Gastrocnemius medialis (tissue), 4 donors: ENCODE results near the gene RNF41. TPM values are rescaled to one million over a fixed set of nuclear protein-coding genes. Genes with fewer than 3 reads are reported as not detected.

Source experiments
- ATAC-seq, 2 donors: fragments of 150-250 bp; one replicate each; pipeline ENCODE4 v1.9.1; 2016
- DNase-seq, 2 donors: peaks; one replicate each; pipeline ENCODE4 v3.0.0-alpha.2; 2019
- H3K27ac ChIP-seq, 4 donors: fragments of 200-600 bp; sonication (generic); 1 replicate in 1 of 4; 2 replicates in 3 of 4; pipeline ENCODE4 v1.5.1; 2016 to 2018; ENCODE audit warnings: mild to moderate bottlenecking in 2 of 4, moderate library complexity in 1 of 4
- H3K27me3 ChIP-seq, 3 donors: fragments of 200-600 bp; sonication (generic) in 2 of 3; 1 replicate in 1 of 3; 2 replicates in 2 of 3; pipeline versions ENCODE4 v1.5.1 to v1.6.0; 2016 to 2019; ENCODE audit warnings: mild to moderate bottlenecking in 1 of 3, moderate library complexity in 1 of 3
- H3K36me3 ChIP-seq, 2 donors: fragments of 200-600 bp; sonication (generic) in 1 of 2; one replicate each; pipeline ENCODE4 v1.5.1; 2017 to 2018
- H3K4me1 ChIP-seq, 2 donors: fragments of 200-600 bp; sonication (generic) in 1 of 2; one replicate each; pipeline ENCODE4 v1.5.1; 2016 to 2017; ENCODE audit warnings: mild to moderate bottlenecking in 2 of 2
- H3K4me3 ChIP-seq, 4 donors: fragments of 200-600 bp; sonication (generic) in 3 of 4; 1 replicate in 1 of 4; 2 replicates in 3 of 4; pipeline ENCODE4 v1.5.1; 2016 to 2019; ENCODE audit warnings: mild to moderate bottlenecking in 2 of 4
- H3K9me3 ChIP-seq, 3 donors: fragments of 200-600 bp; sonication (generic) in 2 of 3; 1 replicate in 1 of 3; 2 replicates in 2 of 3; pipeline ENCODE4 v1.5.1; 2016 to 2019
- POLR2A ChIP-seq, 2 donors: fragments of 450-650 bp; IDR thresholded peaks; one replicate each; pipeline ENCODE4 v1.6.1; 2017; ENCODE audit warnings: antibody characterized with exemption in 2 of 2, mild to moderate bottlenecking in 2 of 2, moderate library complexity in 2 of 2
- in situ Hi-C, 4 donors: fragments of 200-750 bp; cut with MboI; loops; one replicate each; pipeline versions ENCODE4 v1.15.0 to v1.8.0; 2017; ENCODE audit warnings: low sequenced_read_pairs in 4 of 4
- intact Hi-C: fragments of 100-400 bp; cut with DNase I; formaldehyde crosslinking; loops from one replicate; pipeline ENCODE4 v1.15.1; 2023; ENCODE audit warnings: low total_unique reads
- total RNA-seq, 4 donors: library from RNA; depleted of rRNA; stranded (reverse); fragments of >200 nt; gene quantifications; one replicate each; pipeline versions ENCODE4 v1.1.0 to v1.2.3, GENCODE V29; 2016
- TF ChIP-seq, protein P1 (sequence below), 5 experiments: fragments of 450-650 bp in 3 of 5; fragments of 200-600 bp in 2 of 5; sonication (generic) in 2 of 5; IDR thresholded peaks in 4 of 5; conservative IDR thresholded peaks in 1 of 5; 1 replicate in 4 of 5; 2 replicates in 1 of 5; pipeline ENCODE4 v1.5.1; 2016 to 2019; ENCODE audit warnings: antibody characterized with exemption in 5 of 5, mild to moderate bottlenecking in 3 of 5, moderate library complexity in 3 of 5

RNF41 gene
- total RNA-seq, 4 donors from 2014 or later, result 46.5 to 58.9 (median 54.8) TPM

DNA sequence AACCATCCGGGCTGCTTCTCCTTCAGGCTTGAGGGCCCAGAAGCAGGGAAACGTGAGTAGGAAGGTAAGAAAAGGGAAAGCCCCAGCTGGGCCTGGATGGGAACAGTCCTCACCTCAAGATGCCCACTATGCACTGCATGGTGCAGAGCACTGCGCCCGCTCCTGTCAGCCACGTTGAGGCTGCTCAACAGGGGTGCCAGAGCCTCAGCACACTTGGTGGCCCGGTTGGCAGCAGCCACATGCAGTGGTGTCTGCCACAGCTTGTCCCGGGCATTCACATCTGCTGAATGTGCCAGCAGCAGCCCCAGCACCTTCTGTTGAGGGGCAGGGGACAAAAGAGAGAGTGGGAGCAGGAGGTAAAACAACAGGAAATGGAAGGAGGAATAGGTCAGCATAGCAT lies 33.9 kb upstream of the RNF41 start:
- Histone ChIP-seq H3K27me3 (no peaks in the 10 kb centered on the region), H3K36me3 (peaks cover 0 to 57% of the 10 kb centered on the region in 2 donors), H3K27ac (peak overlapping the region; percentile 89 to 97 (median 91)), H3K4me3 (peak overlapping the region in 1 of 4 donors; percentile 77), H3K9me3 (no peaks in the 10 kb centered on the region), H3K4me1 (peaks cover 33 to 36% of the 10 kb centered on the region in 2 donors)
- TF ChIP-seq POLR2A (IDR thresholded peaks at IDR 0.05), result no peak
- TF ChIP-seq, protein P1, sequence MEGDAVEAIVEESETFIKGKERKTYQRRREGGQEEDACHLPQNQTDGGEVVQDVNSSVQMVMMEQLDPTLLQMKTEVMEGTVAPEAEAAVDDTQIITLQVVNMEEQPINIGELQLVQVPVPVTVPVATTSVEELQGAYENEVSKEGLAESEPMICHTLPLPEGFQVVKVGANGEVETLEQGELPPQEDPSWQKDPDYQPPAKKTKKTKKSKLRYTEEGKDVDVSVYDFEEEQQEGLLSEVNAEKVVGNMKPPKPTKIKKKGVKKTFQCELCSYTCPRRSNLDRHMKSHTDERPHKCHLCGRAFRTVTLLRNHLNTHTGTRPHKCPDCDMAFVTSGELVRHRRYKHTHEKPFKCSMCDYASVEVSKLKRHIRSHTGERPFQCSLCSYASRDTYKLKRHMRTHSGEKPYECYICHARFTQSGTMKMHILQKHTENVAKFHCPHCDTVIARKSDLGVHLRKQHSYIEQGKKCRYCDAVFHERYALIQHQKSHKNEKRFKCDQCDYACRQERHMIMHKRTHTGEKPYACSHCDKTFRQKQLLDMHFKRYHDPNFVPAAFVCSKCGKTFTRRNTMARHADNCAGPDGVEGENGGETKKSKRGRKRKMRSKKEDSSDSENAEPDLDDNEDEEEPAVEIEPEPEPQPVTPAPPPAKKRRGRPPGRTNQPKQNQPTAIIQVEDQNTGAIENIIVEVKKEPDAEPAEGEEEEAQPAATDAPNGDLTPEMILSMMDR (IDR thresholded peaks at IDR 0.05 in 4 of 5, conservative IDR thresholded peaks at IDR 0.05 in 1 of 5), result no peak
- in situ Hi-C loops, result no loop called here
- ATAC-seq (no peak), DNase-seq (peak in 1 of 2 donors; percentile 33)
- intact Hi-C loops, result loop anchor here (1.0 to 2.0 kb wide), 2 partner anchors 31 to 64 kb away; partner anchors contain the start of gene NABP2

DNA sequence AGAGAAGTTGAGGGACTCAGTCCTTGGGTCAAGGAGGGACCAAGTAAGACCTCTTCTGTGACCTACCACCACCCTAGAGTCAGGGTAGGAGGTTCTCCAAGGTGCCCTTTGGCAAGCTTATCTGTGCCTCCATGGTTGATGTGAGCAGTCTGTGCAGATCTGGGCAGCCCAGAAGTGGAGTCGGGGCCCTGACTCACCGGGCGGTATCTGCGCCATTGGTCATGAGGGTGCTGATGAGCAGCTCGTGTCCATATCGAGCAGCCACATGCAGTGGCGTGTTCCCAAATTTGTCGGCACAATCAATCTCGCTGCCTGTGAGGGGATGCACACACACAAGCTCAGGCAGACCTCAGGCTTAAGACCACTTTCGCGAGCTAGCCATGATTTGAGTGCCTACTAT lies 31.4 kb upstream of the RNF41 start:
- H3K36me3 ChIP-seq, result peaks cover 0 to 83% of the 10 kb centered on the region in 2 donors
- H3K9me3 ChIP-seq, result no peaks in the 10 kb centered on the region
- peaks cover 21 to 22% of the 10 kb centered on the region in 2 donors for H3K4me1 ChIP-seq
- intact Hi-C loops (no loop called here), in situ Hi-C loops (no loop called here)
- TF ChIP-seq, protein P1 (IDR thresholded peaks at IDR 0.05 in 4 of 5, conservative IDR thresholded peaks at IDR 0.05 in 1 of 5), result no peak
- no peak for TF ChIP-seq POLR2A (IDR thresholded peaks at IDR 0.05)
- no peak for ATAC-seq
- no peak overlapping the region for H3K4me3 ChIP-seq
- peak overlapping the region in 1 of 4 donors; percentile 22 for H3K27ac ChIP-seq
- no peak for DNase-seq
- H3K27me3 ChIP-seq, result no peaks in the 10 kb centered on the region

DNA sequence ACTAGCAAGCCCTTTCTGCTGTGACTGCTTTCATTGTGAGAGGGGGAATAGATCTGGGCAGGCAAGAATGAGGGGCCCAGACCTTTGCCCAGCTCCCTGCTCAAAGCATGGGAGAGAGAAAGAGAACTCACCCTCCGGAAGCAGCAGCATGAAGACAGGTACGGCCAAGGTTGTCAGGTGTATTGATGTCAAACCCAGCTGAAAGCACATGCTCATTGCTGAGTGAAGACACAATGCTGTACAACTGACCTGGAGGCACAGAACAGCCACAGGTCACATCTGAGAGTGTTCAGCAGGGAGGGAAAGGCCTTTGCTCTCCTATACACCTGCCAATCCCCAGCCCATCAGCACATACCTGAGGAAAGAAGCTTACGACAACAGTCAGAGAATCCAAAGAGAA lies 30.9 kb upstream of the RNF41 start:
- no peak overlapping the region for H3K27ac ChIP-seq
- no peaks in the 10 kb centered on the region for H3K9me3 ChIP-seq
- in situ Hi-C loops (no loop called here), intact Hi-C loops (no loop called here)
- H3K36me3 ChIP-seq, result peaks cover 0 to 88% of the 10 kb centered on the region in 2 donors
- H3K4me3 ChIP-seq, result no peak overlapping the region
- no peaks in the 10 kb centered on the region for H3K27me3 ChIP-seq
- H3K4me1 ChIP-seq, result peaks cover 21% of the 10 kb centered on the region in 2 donors
- ATAC-seq, result no peak
- no peak for TF ChIP-seq POLR2A (IDR thresholded peaks at IDR 0.05)
- TF ChIP-seq, protein P1 (IDR thresholded peaks at IDR 0.05 in 4 of 5, conservative IDR thresholded peaks at IDR 0.05 in 1 of 5), result no peak
- DNase-seq, result no peak

DNA sequence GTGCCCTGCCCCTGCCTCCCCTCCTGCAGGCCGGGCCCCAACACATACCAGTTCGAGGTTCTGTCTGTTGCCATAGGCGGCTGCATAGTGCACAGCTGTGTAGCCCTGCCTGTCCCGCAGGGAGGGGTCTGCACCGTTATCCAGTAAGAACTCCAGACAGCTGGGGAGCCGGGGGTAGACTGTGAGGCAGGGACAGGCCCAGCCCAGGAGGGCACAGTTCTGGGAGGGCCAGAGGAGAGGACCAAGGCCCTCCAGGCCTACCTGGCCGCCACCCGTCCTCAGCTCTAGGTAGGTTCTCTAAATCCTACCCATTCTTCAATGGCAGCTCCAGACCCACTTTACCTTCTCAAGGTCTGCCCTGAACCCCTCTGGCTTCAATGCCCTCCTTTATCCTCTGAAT lies 27.0 kb upstream of the RNF41 start:
- Histone ChIP-seq H3K27me3 (no peaks in the 10 kb centered on the region), H3K36me3 (peaks cover 0 to 100% of the 10 kb centered on the region in 2 donors), H3K27ac (no peak overlapping the region), H3K4me1 (no peaks in the 10 kb centered on the region), H3K9me3 (no peaks in the 10 kb centered on the region), H3K4me3 (no peak overlapping the region)
- in situ Hi-C loops, result no loop called here
- ATAC-seq (no peak), DNase-seq (no peak)
- no peak for TF ChIP-seq POLR2A (IDR thresholded peaks at IDR 0.05)
- TF ChIP-seq, protein P1 (IDR thresholded peaks at IDR 0.05 in 4 of 5, conservative IDR thresholded peaks at IDR 0.05 in 1 of 5), result no peak
- intact Hi-C loops, result no loop called here

DNA sequence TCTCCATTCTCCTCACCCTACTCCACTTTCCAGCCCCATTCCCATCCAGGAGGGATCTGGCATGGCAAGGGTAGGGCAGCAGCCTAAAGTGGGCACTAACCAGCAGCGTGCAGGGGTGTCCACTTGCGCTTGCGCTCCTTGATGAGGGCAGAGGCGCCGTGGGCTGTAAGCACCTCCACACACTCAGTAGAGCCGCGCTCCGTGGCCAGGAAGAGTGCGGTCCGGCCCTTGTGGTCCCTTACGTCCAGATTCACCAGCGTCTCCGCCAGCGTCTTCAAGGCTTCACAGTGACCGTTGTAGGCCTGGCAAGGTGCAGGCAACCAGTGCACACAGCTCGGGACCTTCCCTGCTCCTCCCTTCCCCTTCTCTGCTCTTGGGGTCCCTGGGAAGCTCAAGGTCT lies 26.2 kb upstream of the RNF41 start:
- Histone ChIP-seq H3K4me3 (no peak overlapping the region), H3K4me1 (no peaks in the 10 kb centered on the region), H3K9me3 (no peaks in the 10 kb centered on the region), H3K27me3 (no peaks in the 10 kb centered on the region), H3K36me3 (peaks cover 0 to 100% of the 10 kb centered on the region in 2 donors), H3K27ac (no peak overlapping the region)
- ATAC-seq, result no peak
- in situ Hi-C loops (no loop called here), intact Hi-C loops (no loop called here)
- TF ChIP-seq, protein P1 (IDR thresholded peaks at IDR 0.05 in 4 of 5, conservative IDR thresholded peaks at IDR 0.05 in 1 of 5), result no peak
- TF ChIP-seq POLR2A (IDR thresholded peaks at IDR 0.05), result no peak
- DNase-seq, result no peak
